Immature natural killer cell (primary cell): Measurements from ENCODE around the gene BDKRB1. TPM values are rescaled to one million over a fixed set of nuclear protein-coding genes. Genes with fewer than 3 reads are reported as not detected.

Experiments
- DNase-seq, 3 donors: peaks; one replicate each; pipeline ENCODE4 v3.0.0; 2022; ENCODE audit warnings: mixed read lengths in 1 of 3
- H3K27ac Mint-ChIP-seq, 6 donors: one replicate each; pipeline ENCODE4 v1.8.0; 2020; ENCODE audit warnings: mixed read lengths in 6 of 6, mild to moderate bottlenecking in 5 of 6, inconsistent platforms in 4 of 6, moderate library complexity in 3 of 6
- H3K27me3 Mint-ChIP-seq, 3 donors: one replicate each; pipeline ENCODE4 v1.8.0; 2020 to 2021; ENCODE audit warnings: low read depth in 3 of 3, mild to moderate bottlenecking in 3 of 3, mixed read lengths in 3 of 3, moderate library complexity in 3 of 3, inconsistent platforms in 1 of 3
- H3K36me3 Mint-ChIP-seq, 3 donors: one replicate each; pipeline ENCODE4 v1.8.0; 2020; ENCODE audit warnings: mixed read lengths in 3 of 3, inconsistent platforms in 2 of 3, mild to moderate bottlenecking in 2 of 3
- H3K4me1 Mint-ChIP-seq, 2 donors: one replicate each; pipeline ENCODE4 v1.8.0; 2020; ENCODE audit warnings: inconsistent platforms in 2 of 2, mild to moderate bottlenecking in 2 of 2, mixed read lengths in 2 of 2, moderate library complexity in 1 of 2
- H3K4me3 Mint-ChIP-seq, 5 donors: one replicate each; pipeline ENCODE4 v1.8.0; 2020; ENCODE audit warnings: mild to moderate bottlenecking in 5 of 5, mixed read lengths in 5 of 5, inconsistent platforms in 3 of 5, moderate library complexity in 3 of 5
- H3K9me3 Mint-ChIP-seq, 6 donors: one replicate each; pipeline ENCODE4 v1.8.0; 2020; ENCODE audit warnings: mild to moderate bottlenecking in 6 of 6, mixed read lengths in 6 of 6, inconsistent platforms in 4 of 6, moderate library complexity in 3 of 6
- polyA plus RNA-seq, 3 donors: library from polyadenylated mRNA; unstranded; fragments of 300-500 nt; fragmentation: Illumina TruSeq; gene quantifications; one replicate each; pipeline ENCODE4 v1.2.3, GENCODE V29; 2021

BDKRB1 gene
- polyA plus RNA-seq, 3 donors from 2014 or later, result not detected

GRCh38 chr14:96257900-96258299, 1.9 kb downstream of the BDKRB1 start:
- Mint-ChIP-seq H3K9me3 (no peaks in the 10 kb centered on the region), H3K4me1 (no peaks in the 10 kb centered on the region), H3K27ac (no peak overlapping the region), H3K36me3 (no peaks in the 10 kb centered on the region), H3K4me3 (no peak overlapping the region), H3K27me3 (peaks cover 2 to 12% (median 8%) of the 10 kb centered on the region in 3 donors)
- DNase-seq, result no peak

- H3K4me1 Mint-ChIP-seq, result no peaks in the 10 kb centered on the region
- H3K4me3 Mint-ChIP-seq, result no peak overlapping the region
- peaks cover 4 to 6% (median 4%) of the 10 kb centered on the region in 3 donors for H3K27me3 Mint-ChIP-seq
- H3K27ac Mint-ChIP-seq, result no peak overlapping the region
- no peaks in the 10 kb centered on the region for H3K36me3 Mint-ChIP-seq
- DNase-seq, result no peak
- H3K9me3 Mint-ChIP-seq, result no peaks in the 10 kb centered on the region
Observed at GRCh38 chr14:96260341-96260821, 4.4 kb downstream of the BDKRB1 start.

- Mint-ChIP-seq H3K4me1 (no peaks in the 10 kb centered on the region), H3K27me3 (peaks cover 4 to 6% (median 6%) of the 10 kb centered on the region in 3 donors), H3K36me3 (no peaks in the 10 kb centered on the region), H3K27ac (no peak overlapping the region), H3K4me3 (no peak overlapping the region), H3K9me3 (peaks cover 0 to 2% (median 0%) of the 10 kb centered on the region in 6 donors)
- DNase-seq, result no peak
Observed at GRCh38 chr14:96261053-96261452, 5.0 kb downstream of the BDKRB1 start.

DNA sequence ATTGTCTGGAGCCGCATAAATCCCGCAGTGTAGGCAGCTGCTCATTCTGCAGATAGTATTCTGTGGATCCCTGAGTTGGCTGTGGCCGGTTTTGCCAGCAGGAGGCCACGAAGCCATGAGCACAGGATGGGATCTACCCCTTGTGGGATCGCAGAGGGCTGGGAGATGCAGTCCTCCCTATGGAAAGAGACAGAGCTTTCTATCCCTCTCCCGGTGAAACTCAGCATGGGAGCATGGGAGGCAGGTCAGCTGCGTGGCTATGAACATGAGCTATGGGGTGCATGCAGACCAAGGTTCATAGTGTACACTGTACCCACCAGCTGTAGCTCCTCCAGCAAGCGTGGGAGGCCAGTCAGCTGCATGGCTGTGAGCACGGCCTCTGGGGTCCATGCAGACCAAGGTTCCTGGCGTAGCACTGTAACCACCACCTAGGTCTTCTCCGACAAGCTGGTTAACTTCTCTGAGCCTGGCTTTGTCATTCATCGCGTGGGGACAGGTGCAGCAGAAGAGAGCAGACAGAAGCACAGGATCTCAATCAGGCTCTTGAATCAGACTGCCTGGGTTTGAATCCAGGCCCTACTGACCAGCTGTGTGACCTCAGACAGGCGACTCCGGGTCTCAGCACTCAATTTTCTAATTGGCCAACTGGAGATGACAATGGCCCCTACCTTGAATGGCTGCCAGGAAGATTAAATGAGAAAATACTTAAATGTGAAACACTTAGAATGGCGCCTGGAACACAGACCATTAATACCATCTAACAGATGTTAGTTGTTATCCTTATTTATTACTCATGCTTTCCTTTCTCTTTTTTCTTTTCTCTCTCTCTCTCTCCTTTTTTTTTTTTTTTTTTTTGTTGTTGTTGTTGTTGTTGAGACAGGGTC, 6.0 kb downstream of the BDKRB1 start:
- Mint-ChIP-seq H3K27ac (no peak overlapping the region), H3K4me3 (no peak overlapping the region), H3K27me3 (peaks cover 5 to 10% (median 6%) of the 10 kb centered on the region in 3 donors), H3K36me3 (no peaks in the 10 kb centered on the region), H3K4me1 (no peaks in the 10 kb centered on the region), H3K9me3 (peaks cover 0 to 2% (median 0%) of the 10 kb centered on the region in 6 donors)
- DNase-seq, result no peak

GRCh38 chr14:96263347-96264199, 7.6 kb downstream of the BDKRB1 start:
- Mint-ChIP-seq H3K27me3 (peaks cover 3 to 12% (median 5%) of the 10 kb centered on the region in 3 donors), H3K4me1 (no peaks in the 10 kb centered on the region), H3K27ac (no peak overlapping the region), H3K4me3 (no peak overlapping the region), H3K9me3 (peaks cover 0 to 2% (median 0%) of the 10 kb centered on the region in 6 donors), H3K36me3 (no peaks in the 10 kb centered on the region)
- DNase-seq, result no peak

GRCh38 chr14:96264200-96264553, 8.2 kb downstream of the BDKRB1 start:
- H3K4me3 Mint-ChIP-seq, result no peak overlapping the region
- H3K4me1 Mint-ChIP-seq, result no peaks in the 10 kb centered on the region
- no peaks in the 10 kb centered on the region for H3K36me3 Mint-ChIP-seq
- DNase-seq, result no peak
- H3K27ac Mint-ChIP-seq, result no peak overlapping the region
- peaks cover 0 to 2% (median 0%) of the 10 kb centered on the region in 6 donors for H3K9me3 Mint-ChIP-seq
- peaks cover 3 to 12% (median 5%) of the 10 kb centered on the region in 3 donors for H3K27me3 Mint-ChIP-seq

- peaks cover 0 to 2% (median 0%) of the 10 kb centered on the region in 6 donors for H3K9me3 Mint-ChIP-seq
- no peak overlapping the region for H3K4me3 Mint-ChIP-seq
- H3K4me1 Mint-ChIP-seq, result no peaks in the 10 kb centered on the region
- peaks cover 3 to 14% (median 3%) of the 10 kb centered on the region in 3 donors for H3K27me3 Mint-ChIP-seq
- no peaks in the 10 kb centered on the region for H3K36me3 Mint-ChIP-seq
- no peak for DNase-seq
- H3K27ac Mint-ChIP-seq, result no peak overlapping the region
Observed at GRCh38 chr14:96264853-96265252, 8.8 kb downstream of the BDKRB1 start.

DNA sequence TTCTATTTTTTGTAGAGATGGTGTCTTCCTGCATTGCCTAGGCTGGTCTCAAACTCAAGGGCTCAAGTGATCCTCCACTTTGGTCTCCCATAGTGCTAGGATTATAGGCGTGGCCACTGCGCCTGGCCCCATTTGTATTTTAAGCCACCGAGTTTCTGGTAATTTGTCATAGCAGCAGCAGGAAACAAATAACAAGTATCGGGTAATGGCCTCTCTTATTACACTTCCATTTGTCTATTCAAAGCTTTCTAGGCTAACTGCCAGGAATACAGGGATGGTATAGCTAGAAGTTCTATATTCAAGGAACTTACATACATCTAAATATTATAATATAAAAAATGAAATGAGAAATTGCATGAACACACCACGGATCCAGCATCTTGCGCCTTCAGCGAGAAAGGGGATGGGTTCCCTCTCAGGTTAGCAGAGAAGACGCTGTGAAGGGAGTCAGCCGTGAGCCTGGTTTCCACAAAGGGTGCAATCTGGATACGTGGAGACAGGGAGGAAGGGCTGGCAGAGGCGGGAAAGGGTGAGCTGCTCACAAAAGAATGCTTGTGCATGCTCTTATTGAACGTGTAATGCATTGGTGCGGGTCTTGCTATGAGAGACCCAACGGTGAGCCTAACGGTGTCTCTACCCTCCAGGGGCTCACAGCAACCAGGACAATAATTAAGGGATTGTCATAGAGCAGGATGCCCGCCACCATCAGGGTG, 9.5 kb downstream of the BDKRB1 start:
- Mint-ChIP-seq H3K9me3 (peaks cover 0 to 2% (median 0%) of the 10 kb centered on the region in 6 donors), H3K4me1 (no peaks in the 10 kb centered on the region), H3K27me3 (peaks cover 2 to 14% (median 3%) of the 10 kb centered on the region in 3 donors), H3K27ac (no peak overlapping the region), H3K36me3 (no peaks in the 10 kb centered on the region), H3K4me3 (no peak overlapping the region)
- no peak for DNase-seq

DNA sequence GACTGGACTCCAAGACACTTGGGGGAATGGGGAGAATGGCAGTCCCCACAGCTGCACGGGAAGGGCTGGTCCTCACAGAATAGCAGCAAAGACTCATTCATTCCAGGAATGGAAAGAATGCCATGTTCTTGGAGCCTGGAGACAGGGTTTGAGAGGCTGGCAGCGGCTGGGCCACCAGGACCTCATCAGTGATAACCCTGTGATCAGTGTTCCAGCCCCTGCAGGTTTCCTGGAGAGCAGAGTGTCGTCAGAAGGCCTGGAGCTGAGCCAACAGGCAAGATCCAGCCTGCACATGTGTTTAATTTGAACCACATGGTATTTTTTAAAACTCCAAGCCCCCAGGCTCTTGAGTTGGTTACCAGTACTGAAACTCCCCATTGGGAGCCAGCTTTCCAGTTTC, 11.3 kb downstream of the BDKRB1 start:
- Mint-ChIP-seq H3K27ac (no peak overlapping the region), H3K36me3 (no peaks in the 10 kb centered on the region), H3K27me3 (peaks cover 3 to 14% (median 5%) of the 10 kb centered on the region in 3 donors), H3K4me1 (no peaks in the 10 kb centered on the region), H3K9me3 (peaks cover 0 to 2% (median 0%) of the 10 kb centered on the region in 6 donors), H3K4me3 (no peak overlapping the region)
- no peak for DNase-seq

- no peak for DNase-seq
- no peaks in the 10 kb centered on the region for H3K36me3 Mint-ChIP-seq
- H3K4me1 Mint-ChIP-seq, result no peaks in the 10 kb centered on the region
- H3K27me3 Mint-ChIP-seq, result peaks cover 3 to 11% (median 5%) of the 10 kb centered on the region in 3 donors
- H3K9me3 Mint-ChIP-seq, result peaks cover 0 to 2% (median 0%) of the 10 kb centered on the region in 6 donors
- H3K27ac Mint-ChIP-seq, result no peak overlapping the region
- no peak overlapping the region for H3K4me3 Mint-ChIP-seq
Observed at GRCh38 chr14:96267916-96268315, 11.9 kb downstream of the BDKRB1 start.

GRCh38 chr14:96268431-96269358, 12.7 kb downstream of the BDKRB1 start:
- peaks cover 3 to 10% (median 6%) of the 10 kb centered on the region in 3 donors for H3K27me3 Mint-ChIP-seq
- no peaks in the 10 kb centered on the region for H3K36me3 Mint-ChIP-seq
- no peaks in the 10 kb centered on the region for H3K4me1 Mint-ChIP-seq
- no peak overlapping the region for H3K27ac Mint-ChIP-seq
- DNase-seq, result no peak
- H3K4me3 Mint-ChIP-seq, result no peak overlapping the region
- peaks cover 0 to 2% (median 0%) of the 10 kb centered on the region in 6 donors for H3K9me3 Mint-ChIP-seq

- Mint-ChIP-seq H3K36me3 (no peaks in the 10 kb centered on the region), H3K27me3 (peaks cover 3 to 10% (median 6%) of the 10 kb centered on the region in 3 donors), H3K4me3 (no peak overlapping the region), H3K27ac (no peak overlapping the region), H3K4me1 (no peaks in the 10 kb centered on the region), H3K9me3 (peaks cover 0 to 2% (median 0%) of the 10 kb centered on the region in 6 donors)
- no peak for DNase-seq
Observed at GRCh38 chr14:96269359-96269710, 13.3 kb downstream of the BDKRB1 start.
